ENCODE data around the gene PPP4R1.

- TF ChIP-seq POLR2A (IDR thresholded peaks at IDR 0.05) (no peak), CTCF (IDR thresholded peaks at IDR 0.05 in 4 of 5, conservative IDR thresholded peaks at IDR 0.05 in 1 of 5) (no peak)
Observed at GRCh38 chr18:9562584-9562983, 51.8 kb downstream of the PPP4R1 start.

Measured in gastrocnemius medialis (tissue), 4 donors.